GM20000 (cell line): Measurements from ENCODE around the gene RGCC.
"Not testable (repeated sequence)": the region's sequence is repeated elsewhere in the genome, so short reads cannot be mapped to it uniquely, and the experiment has no call there.

ENCODE experiments used
- DNase-seq: peaks from one replicate; pipeline ENCODE4 v3.0.0; 2012; ENCODE audit warnings: low spot score
- TF ChIP-seq, protein P1 (sequence below): IDR thresholded peaks from 2 replicates; pipeline ENCODE4 v1.5.1; 2012; ENCODE audit warnings: mild to moderate bottlenecking, control low read depth; ENCODE audit errors: extremely low read depth, missing control alignments

Gene RGCC

DNA sequence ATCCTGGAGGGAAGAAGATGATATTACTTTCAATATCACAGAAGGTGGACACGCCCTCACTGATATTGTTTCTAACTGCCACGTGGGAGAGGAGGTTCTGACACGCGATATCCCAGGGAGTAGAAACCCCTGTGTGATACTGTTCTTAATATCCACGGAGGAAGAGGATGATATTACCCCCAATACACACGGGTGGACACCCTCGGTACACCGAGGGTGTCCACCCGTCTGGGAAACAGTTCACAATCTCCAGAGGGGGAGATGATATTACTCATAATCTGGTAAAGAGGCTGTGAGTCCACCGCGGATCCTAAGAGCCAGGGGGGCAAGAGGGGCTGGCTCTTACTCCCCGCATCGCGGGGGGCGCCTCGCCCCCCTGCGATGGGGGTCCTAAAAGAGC lies 29.7 kb upstream of the RGCC start:
- TF ChIP-seq, protein P1, sequence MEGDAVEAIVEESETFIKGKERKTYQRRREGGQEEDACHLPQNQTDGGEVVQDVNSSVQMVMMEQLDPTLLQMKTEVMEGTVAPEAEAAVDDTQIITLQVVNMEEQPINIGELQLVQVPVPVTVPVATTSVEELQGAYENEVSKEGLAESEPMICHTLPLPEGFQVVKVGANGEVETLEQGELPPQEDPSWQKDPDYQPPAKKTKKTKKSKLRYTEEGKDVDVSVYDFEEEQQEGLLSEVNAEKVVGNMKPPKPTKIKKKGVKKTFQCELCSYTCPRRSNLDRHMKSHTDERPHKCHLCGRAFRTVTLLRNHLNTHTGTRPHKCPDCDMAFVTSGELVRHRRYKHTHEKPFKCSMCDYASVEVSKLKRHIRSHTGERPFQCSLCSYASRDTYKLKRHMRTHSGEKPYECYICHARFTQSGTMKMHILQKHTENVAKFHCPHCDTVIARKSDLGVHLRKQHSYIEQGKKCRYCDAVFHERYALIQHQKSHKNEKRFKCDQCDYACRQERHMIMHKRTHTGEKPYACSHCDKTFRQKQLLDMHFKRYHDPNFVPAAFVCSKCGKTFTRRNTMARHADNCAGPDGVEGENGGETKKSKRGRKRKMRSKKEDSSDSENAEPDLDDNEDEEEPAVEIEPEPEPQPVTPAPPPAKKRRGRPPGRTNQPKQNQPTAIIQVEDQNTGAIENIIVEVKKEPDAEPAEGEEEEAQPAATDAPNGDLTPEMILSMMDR = no peak
- no peak for DNase-seq

DNA sequence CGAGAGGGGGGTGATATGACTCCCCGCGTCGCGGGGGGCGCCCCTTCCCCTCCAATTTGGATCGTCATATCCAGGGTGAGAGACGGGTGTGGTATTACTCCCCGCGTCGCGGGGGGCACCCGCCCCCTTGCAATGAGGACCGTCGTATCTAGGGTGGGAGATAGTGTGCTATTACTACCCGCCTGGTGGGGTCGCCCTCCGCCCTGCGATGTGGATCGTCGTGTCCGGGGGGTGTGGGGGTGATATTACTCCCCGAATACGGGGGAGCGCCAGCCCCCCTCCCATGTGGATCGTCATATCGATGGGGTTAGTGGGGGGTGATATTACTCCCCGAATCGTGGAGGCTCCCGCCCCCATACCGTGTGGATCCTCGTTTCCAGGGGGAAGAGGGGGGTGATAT lies 29.2 kb upstream of the RGCC start:
- TF ChIP-seq, protein P1 = peak; percentile 20
- peak; percentile 15 for DNase-seq

DNA sequence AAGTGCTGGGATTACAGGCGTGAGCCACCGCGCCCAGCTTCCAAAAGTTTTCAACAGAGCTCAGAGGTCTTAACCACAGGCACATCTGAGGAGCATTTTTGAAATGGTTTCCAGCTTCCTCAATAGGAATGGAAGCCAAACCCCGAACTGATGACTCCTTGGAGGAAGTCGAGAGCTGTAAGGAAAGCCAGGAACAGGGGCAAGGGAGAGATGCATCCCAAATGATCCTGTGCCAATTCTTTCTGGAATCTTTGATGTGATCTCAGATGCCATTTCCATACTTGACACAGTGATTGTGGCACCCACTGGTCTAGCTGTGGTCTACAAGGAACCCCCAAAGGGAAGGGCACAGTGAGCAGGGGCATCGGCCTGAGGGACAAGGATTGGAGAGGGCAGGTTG lies 23.3 kb upstream of the RGCC start:
- DNase-seq = not testable (repeated sequence)

DNA sequence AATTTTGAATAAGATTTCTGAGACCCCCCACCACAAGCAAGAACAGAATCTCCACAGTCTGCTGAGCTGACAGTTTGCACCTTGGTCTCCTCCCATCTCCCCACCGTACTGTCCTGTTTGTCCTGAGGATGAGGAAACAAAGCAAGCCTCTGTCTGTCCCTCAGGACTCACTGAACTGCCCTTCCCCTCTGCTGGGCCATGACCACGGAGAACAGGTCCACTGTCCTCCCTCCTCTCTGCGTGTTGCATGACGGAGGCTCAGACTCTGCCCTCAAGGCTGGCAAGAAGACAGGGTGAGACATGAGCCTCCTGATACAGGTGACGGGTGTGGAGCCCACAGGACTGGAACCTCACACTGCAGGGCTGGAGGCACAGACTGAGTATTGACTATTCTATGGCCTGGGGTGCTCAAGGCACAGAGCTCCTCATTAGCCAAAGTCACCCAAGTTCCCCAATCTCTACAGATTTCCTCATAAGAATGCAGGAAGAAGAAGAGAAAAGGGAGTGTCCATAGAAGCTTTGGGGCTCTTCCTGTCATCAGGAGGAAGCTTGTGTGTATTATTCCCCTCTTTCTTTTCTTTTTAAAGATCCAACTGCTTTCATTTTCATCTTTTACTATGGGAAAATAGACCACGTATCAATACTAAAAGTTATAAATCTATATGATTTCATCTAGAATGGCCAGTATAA lies 22.4 kb upstream of the RGCC start:
- no peak for DNase-seq
- TF ChIP-seq, protein P1 = no peak

DNA sequence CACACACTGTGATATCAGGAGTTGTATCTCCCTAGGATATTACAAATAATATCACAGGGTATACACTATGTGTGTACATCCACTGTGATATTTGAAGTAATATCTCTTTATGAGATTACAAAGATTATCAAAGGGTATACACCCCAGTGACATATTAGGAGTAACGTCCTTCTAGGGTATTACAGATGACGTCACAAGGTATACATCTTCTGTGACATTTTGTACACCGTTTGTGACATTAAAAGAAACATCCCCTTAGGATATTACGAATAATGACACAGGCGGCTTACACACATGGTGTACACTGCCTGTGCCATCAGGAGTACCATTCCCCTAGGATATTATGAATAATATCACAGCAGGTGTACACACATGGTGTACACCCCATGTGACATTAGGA lies 13.4 kb upstream of the RGCC start:
- TF ChIP-seq, protein P1 = no peak
- no peak for DNase-seq

DNA sequence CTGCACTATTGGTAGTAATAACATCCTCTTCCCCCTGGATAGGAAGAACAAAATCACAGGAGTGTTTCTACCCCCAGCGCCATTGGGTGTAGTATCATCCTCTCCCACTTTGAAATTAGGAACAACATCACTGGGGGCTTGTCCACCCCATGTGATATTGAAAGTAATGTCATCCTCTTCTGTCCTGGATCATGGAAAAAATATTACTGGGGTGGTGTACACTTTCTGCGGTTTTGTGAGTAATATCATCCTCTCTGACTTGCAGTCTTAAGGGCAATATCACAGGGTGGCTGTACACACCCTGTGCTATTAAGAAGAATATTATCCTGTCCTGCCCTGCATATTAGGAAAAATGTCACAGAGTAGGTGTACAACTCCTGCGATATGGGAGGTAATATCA lies 4.9 kb upstream of the RGCC start:
- TF ChIP-seq, protein P1 = no peak
- DNase-seq = no peak

DNA sequence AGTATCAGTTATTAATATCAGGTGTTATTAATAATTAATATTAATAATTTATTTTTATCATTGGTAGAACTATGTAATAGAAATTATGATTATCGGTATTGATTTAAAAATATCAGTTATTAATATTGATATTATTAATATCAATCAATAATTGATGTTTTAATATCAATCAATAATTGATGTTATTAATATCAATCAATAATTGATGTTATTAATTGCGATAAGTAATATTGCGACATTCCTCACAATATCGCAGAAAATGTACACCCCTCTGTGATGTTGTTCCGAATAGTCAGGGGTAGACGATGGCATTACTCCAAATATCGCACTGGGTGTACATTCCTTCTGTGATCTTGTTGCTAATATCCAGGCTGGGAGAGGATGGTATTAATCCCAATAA lies 3.7 kb upstream of the RGCC start:
- TF ChIP-seq, protein P1 = no peak
- DNase-seq = no peak

DNA sequence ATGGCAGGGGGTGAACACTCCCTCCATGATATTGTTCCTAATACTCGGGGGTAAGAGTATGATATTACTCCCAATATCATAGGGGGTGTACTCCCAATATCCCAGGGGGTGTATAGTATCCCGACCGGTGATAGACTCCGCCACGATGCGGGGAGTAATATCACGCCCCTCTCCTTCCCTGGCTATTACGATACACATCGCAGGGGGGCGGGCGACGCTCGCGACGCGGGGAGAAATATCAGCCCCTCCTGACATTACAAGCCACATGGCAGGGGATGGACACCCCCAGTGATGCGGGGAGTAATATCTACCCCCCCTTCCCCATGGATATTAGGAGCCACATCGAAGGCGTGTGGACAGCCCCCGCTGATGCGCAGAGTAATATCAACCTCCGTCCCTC lies 3.2 kb upstream of the RGCC start:
- TF ChIP-seq, protein P1 = no peak
- DNase-seq = no peak
